ENCODE measurements around the gene MT1G.

DNA sequence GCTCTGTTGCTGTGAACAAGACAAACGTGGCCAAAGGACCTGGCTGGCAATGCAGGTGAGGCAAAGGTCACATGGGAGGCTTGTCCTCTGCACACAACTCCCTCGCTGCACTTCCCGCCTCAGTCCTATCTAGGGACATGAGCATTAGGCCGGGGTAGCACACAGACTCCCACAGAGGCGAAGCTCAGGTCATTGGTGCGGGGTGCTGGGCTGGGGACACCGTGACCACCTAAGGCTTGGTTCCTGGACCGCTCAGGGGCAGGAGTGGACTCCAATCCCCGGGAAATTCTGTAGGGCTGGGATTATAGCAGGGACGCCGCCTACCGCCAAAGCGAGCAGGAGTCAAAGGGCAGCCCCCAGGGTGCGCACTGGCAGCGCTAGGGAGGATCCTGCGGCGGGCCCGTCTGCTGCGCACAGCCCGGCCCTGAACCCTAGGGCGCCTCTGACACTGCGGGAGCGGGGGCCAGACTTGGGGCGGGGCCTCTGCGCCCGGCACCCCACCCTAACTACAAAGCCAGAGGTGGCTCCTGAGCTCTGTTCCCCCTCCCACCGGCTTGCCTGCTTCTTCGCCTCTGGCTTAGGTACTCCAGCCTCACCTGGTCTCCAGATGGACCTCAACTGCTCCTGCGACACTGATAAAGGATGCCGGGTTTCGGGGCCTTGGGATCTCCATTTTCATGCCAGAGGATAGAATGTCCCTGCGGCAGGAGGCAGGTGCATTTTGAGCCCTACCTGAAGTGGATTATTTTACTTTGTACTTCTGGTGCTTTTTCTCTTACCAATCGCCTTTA is 20.0 kb downstream of the MT1G start:
- TF ChIP-seq, protein P1, sequence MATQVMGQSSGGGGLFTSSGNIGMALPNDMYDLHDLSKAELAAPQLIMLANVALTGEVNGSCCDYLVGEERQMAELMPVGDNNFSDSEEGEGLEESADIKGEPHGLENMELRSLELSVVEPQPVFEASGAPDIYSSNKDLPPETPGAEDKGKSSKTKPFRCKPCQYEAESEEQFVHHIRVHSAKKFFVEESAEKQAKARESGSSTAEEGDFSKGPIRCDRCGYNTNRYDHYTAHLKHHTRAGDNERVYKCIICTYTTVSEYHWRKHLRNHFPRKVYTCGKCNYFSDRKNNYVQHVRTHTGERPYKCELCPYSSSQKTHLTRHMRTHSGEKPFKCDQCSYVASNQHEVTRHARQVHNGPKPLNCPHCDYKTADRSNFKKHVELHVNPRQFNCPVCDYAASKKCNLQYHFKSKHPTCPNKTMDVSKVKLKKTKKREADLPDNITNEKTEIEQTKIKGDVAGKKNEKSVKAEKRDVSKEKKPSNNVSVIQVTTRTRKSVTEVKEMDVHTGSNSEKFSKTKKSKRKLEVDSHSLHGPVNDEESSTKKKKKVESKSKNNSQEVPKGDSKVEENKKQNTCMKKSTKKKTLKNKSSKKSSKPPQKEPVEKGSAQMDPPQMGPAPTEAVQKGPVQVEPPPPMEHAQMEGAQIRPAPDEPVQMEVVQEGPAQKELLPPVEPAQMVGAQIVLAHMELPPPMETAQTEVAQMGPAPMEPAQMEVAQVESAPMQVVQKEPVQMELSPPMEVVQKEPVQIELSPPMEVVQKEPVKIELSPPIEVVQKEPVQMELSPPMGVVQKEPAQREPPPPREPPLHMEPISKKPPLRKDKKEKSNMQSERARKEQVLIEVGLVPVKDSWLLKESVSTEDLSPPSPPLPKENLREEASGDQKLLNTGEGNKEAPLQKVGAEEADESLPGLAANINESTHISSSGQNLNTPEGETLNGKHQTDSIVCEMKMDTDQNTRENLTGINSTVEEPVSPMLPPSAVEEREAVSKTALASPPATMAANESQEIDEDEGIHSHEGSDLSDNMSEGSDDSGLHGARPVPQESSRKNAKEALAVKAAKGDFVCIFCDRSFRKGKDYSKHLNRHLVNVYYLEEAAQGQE (tag by site-specific recombination; IDR thresholded peaks at IDR 0.05) = no peak
- TF ChIP-seq, protein P2, sequence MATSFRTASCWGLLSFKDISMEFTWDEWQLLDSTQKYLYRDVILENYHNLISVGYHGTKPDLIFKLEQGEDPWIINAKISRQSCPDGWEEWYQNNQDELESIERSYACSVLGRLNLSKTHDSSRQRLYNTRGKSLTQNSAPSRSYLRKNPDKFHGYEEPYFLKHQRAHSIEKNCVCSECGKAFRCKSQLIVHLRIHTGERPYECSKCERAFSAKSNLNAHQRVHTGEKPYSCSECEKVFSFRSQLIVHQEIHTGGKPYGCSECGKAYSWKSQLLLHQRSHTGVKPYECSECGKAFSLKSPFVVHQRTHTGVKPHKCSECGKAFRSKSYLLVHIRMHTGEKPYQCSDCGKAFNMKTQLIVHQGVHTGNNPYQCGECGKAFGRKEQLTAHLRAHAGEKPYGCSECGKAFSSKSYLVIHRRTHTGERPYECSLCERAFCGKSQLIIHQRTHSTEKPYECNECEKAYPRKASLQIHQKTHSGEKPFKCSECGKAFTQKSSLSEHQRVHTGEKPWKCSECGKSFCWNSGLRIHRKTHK (tag by site-specific recombination; IDR thresholded peaks at IDR 0.05) = no peak
- TF ChIP-seq, protein P3, sequence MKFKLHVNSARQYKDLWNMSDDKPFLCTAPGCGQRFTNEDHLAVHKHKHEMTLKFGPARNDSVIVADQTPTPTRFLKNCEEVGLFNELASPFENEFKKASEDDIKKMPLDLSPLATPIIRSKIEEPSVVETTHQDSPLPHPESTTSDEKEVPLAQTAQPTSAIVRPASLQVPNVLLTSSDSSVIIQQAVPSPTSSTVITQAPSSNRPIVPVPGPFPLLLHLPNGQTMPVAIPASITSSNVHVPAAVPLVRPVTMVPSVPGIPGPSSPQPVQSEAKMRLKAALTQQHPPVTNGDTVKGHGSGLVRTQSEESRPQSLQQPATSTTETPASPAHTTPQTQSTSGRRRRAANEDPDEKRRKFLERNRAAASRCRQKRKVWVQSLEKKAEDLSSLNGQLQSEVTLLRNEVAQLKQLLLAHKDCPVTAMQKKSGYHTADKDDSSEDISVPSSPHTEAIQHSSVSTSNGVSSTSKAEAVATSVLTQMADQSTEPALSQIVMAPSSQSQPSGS (tag by site-specific recombination; IDR thresholded peaks at IDR 0.05; ENCODE audit: low read depth) = no peak
- TF ChIP-seq, protein P4, sequence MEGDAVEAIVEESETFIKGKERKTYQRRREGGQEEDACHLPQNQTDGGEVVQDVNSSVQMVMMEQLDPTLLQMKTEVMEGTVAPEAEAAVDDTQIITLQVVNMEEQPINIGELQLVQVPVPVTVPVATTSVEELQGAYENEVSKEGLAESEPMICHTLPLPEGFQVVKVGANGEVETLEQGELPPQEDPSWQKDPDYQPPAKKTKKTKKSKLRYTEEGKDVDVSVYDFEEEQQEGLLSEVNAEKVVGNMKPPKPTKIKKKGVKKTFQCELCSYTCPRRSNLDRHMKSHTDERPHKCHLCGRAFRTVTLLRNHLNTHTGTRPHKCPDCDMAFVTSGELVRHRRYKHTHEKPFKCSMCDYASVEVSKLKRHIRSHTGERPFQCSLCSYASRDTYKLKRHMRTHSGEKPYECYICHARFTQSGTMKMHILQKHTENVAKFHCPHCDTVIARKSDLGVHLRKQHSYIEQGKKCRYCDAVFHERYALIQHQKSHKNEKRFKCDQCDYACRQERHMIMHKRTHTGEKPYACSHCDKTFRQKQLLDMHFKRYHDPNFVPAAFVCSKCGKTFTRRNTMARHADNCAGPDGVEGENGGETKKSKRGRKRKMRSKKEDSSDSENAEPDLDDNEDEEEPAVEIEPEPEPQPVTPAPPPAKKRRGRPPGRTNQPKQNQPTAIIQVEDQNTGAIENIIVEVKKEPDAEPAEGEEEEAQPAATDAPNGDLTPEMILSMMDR (tag by site-specific recombination; IDR thresholded peaks at IDR 0.05) = no peak
- TF ChIP-seq ZNF112 (tag by site-specific recombination; IDR thresholded peaks at IDR 0.05) = no peak
- TF ChIP-seq ZNF792 (tag by site-specific recombination; IDR thresholded peaks at IDR 0.05) = no peak
- TF ChIP-seq ZNF658 (tag by site-specific recombination; IDR thresholded peaks at IDR 0.05) = no peak
- TF ChIP-seq TRIM28 (IDR thresholded peaks at IDR 0.05; ENCODE audit: borderline replicate concordance, low read length) = no peak
